HG03108 (cell line): ENCODE results near the gene IL16.
"Not testable (repeated sequence)": the region's sequence is repeated elsewhere in the genome, so short reads cannot be mapped to it uniquely, and the experiment has no call there.

ENCODE experiments used
- ATAC-seq: cut with Tn5 transposase; IDR thresholded peaks from one replicate; pipeline ENCODE4 v1.9.1; 2021; ENCODE audit warnings: moderate library complexity; ENCODE audit not compliant: unreplicated experiment

IL16 gene

DNA sequence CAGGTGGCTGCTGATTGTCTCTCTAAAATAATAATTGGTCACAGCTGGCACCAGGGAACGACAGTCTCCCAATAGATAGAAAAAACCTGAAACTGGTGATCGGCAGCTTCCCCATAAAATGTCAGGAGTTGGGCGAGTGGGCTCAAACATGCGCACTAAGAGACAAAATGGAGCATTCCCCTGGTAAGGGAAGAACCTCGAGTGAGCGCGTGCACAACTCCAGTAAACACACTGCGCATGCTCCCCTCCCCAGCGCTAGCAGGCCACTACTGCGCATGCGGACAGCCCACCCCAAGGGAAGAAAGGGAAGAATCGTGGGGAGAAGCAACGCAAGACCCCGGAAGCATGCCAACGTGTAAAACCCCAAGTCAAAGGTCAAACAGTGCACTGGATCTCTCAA lies 134.9 kb downstream of the IL16 start:
- ATAC-seq: no peak

DNA sequence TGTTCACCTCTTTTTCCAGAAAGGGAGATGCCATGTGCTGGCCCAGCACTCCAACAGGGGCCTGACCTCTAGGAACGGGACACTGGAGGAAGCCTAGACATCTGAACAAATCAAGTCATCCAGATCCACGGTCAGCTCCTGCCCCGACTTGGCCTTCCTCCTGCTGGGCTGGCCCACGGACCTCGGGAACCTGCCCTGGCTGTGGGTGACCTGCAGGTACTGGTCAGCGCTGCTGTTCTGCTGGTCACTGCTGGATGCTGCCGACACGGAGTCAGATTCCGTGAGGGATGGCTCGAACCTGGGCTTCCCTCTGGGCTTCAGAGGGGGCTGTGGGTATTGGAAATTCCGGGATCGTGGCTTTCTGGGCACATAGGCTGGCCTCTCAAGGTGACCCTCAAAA lies 135.6 kb downstream of the IL16 start:
- no peak for ATAC-seq

DNA sequence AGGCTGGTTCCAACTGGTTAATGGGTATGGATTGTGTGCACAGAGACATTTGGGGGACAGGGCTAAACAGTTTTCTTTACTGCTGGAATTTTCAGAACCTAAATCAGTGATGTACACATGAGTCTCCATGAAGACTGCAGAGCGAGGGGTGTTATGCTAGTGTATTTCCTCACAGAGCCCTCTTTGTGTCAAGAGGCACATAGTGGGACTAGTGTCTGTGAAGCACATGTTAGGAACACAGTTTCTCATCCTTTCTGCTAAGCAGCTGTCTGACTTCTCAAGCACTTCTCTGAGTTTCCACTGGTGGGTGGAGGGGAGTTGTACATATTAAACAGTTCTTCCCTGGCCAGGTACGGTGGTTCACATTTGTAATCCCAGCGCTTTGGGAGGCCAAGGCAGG lies 136.7 kb downstream of the IL16 start:
- no peak for ATAC-seq

DNA sequence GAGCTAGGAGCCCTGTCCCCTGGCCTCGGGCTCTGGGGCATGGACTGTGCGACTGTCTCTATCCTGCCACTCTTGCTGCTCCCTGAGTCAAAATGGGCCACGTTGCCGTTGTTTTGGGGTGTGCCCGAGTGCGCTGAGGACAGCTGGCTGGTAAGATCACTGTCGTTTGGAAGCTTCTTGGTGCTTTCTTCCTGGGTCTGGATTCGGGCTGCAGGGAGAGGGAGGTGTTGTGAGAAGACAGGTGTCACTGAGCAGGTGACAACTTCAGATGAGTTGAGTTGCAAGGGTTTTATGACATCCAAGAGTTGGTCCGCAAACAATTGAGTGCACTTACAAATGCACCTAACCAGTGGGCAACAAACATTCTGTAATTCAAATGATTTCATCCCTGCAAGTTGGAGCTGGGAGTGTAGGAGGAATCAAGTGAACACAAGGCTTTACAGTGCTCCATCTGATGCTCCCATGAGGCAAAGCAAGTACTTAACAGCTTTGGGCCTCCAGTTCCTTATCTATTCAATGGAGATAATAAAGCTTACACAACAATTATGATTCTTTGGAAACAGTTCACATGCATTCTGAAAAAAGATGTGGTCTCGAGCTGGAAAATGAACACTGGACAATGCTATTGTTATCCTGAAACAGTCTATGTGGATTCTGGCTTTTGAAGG lies 138.2 kb downstream of the IL16 start:
- ATAC-seq: no peak

DNA sequence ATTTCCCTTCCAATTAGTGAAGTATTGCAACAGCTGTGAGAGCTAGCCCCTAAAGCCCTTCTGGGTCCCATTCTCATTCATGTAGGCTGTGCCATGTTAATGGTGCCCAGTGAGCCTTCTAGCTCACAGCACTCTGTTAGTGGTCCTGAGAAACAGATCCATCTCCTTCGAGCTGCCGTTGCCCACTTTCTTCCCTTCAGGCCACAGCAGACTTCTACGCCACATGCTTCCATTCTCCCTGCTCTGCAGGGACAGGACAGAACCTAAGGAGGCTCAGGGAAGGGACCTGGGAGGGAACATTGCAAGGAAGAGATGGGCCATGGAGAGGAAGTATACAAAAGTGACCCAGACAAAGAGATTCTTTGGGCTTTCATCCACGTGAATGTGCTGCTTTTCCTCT lies 139.0 kb downstream of the IL16 start:
- no peak for ATAC-seq

DNA sequence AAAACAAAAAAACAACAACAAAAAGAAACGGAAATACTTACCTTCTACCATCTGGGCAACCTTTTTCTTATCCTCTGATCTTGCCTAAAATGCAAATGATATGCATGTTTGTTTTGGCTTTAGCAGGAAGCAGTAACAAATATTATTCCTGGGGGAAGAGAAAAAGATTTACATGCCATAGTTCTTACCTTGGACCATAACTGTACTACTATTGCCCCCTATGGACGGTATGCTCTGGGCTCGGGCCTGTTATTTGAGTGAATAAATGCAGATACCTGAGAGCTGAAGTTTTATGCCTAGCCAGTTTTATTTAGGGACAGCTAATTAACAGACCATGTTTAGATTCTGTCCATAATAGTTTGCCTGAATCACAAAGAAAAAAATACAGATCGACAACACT lies 139.9 kb downstream of the IL16 start:
- ATAC-seq: no peak

DNA sequence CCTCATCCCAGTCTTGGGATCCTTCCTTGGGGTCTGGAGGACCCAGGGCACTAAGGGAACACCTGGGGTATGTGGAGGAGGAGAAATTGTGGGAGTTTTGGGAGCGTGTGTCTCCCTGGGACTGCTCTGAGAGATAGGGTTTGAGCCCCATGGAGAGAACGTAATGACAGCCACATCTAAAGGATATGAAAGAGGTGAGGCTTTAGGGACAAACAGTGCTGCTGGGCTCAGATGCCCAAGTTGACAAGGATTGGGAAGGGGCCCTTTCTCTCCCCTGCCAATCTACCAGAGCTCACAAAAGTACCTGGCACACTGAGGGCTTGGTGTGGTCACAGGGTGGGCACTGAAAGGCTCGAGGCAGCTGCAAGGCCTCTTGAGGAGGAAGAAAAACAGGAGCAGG lies 140.6 kb downstream of the IL16 start:
- ATAC-seq: no peak

DNA sequence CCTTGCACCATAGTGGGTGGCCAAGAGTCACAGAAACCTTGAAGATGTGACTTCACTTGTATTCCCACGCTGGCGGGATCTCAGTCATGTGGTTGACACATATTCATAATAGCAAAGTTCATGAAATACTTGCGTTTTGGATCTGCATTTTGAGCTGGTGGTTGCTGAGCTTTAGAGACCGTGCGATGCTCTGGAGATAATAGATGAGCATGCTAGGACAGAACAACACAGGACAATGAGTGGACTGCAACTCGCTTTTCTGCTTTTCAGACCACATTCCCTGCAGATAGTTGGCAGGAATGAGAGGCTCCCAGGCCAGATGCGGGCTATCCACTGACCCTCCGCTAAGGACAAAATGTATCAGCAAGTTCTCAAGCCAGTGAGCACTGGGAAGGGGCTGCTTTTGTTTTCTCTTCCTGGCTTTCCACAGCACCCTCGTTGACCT lies 141.1 kb downstream of the IL16 start:
- ATAC-seq: no peak

DNA sequence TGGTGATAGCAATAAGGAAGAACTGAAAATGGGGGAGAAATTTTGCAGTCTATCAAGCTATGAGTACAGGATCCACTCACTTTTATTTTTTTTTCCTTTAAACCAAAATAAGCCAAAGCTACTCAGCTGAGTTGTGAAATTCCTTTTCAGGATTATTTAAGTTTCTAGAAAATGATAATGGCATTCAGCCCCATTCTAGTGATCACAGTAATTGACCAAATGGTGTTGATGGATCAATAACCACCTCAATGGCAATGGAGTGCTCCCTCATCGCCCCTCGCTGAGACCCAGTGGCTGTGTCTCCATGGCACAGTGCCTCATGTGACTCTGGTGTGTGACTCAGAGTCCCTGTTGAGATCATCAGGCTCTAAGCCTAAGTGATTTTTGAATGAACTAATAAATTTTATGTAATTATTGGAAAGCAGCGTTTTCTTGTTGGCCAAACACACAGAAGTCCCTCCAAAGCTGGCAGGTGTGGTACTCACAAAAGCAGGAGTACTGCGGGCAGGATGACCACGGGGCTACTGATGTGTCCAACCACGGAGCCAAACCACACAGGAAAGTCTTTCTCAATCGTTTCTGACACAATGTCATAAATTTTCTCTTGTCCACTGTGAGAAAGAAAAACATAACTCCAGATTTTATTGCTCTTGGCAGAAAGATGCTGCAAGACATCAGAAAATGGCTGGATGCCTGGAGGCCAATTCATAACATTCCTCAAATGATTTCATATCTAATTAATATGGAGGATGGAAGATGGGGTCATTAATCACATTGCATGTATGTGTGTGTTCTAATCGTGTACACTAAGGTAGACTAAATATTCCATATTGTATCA lies 141.7 kb downstream of the IL16 start:
- ATAC-seq: no peak

DNA sequence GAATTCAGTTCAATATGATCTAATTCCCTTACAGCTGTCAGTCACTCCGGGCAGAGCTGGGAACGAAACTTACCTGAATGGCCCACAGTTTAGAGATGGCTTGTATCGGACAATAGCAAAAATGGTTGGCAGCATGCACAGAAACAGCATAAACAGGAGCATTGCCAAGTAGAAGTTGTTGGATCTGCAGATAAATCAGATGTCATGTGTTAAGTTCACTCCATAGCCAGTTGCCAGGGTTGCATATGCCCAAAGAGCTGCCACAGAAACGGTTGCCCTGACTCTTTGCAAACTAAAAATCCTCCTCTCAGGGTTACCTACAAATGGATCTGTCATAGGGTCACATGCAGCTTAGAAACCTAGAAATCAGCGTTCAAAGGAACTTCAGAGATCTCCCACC lies 142.6 kb downstream of the IL16 start:
- no peak for ATAC-seq

DNA sequence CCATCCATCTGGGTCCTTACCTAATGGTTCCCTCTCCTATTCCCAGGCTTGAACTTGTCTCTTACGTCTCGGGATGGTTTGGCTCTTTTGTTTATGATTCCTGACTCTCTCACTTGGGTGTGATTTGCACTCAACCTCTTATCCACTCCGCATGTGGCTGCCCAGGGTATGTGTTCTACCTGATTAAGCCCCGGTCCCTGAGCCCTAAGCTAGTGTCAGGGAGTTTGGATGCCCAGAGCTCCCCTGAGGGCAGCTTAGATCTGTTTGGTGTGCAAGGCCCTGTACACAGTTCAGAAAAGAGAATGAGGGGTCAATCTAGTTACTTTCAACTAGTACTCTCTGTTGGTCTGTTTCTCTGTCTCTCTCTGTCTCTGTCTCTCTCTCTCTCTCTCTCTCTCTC lies 143.2 kb downstream of the IL16 start:
- no peak for ATAC-seq

DNA sequence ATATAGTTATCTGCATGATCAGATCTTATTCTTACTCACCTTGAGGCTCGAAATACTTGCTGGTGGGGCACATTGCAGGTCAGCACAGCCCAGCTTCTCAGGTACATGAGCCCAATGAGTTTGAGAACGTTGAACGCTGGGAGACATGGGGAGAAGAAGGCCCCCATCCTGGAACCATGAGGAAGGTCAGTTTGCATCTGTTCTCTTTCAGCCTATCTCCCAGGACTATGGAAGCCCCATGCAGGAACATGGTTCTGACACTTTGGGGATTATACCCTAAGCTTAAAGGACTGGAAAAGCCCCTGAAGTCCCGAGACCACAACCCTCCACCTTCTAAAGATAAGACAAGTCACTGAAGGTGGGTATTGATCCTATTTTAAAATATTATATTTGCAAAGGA lies 144.7 kb downstream of the IL16 start:
- no peak for ATAC-seq

DNA sequence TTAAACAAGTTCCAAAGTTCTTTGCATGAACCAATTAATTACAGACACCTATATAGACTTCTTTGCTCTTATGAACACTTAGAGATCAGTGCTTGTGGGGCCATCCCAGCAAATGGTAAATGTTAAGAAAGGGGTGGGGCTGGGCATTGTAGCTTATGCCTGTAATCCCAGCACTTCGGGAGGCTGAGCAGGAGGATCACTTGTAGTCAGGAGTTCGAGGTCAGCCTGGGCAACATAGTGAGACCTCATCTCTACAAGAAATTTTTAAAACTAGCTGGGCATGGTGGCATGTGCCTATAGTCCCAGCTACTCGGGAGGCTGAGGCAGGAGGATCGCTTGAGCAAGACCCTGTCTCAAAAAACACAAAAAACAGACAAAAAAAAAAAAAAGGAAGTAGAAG lies 146.7 kb downstream of the IL16 start:
- ATAC-seq: no peak

DNA sequence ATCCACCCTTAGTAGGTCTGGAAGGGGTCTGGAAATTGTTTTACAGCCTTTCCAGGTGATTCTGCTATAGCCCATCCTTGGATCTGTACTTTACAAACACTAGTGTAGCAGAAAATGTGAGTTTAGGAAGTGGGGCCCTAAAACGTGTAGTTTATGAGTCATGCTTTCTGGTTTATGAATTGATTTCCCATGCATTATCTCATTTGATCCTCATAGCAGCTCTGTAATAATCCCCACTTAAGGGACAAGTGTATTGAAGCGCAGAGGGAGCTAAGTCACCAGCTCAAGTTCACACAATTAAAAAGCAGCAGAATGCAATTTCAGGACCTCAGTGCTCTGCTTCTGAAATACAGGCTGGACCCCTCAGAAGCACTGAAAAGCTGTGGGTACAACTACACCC lies 149.9 kb downstream of the IL16 start:
- ATAC-seq: no peak

DNA sequence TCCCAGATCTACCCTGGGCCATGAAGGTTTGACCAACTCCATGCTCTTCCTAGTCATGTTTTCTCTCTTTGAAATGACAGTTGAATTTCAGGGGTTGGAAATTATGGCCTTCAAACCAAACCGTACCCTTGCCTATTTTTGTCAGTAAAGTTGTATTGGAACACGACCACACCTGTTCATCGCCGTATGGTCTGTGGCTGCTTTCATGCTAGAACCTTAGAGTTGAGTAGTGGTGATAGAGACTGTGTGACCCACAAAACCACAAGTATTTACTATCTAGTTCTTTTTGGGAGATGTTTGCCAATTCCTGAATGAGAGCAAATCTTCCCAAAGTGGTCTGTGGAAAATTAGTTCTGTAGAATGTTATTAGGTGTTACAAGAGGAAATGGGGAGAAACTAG lies 151.2 kb downstream of the IL16 start:
- no peak for ATAC-seq

DNA sequence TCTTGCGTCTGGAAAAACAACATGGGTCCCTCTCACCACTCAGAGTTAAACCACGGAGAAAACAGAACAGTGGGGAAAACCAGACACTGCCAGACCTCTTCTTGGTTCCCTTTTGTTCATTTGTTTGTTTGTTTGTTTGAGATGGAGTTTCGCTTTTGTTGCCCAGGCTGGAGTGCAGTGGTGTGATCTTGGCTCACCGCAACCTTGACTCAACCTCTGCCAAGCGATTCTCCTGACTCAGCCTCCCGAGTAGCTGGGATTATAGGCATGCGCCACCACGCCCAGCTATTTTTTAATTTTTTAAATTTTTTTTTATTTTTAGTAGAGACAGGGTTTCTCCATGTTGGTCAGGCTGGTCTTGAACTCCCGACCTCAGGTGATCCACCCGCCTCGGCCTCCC lies 152.0 kb downstream of the IL16 start:
- ATAC-seq: not testable (repeated sequence)

DNA sequence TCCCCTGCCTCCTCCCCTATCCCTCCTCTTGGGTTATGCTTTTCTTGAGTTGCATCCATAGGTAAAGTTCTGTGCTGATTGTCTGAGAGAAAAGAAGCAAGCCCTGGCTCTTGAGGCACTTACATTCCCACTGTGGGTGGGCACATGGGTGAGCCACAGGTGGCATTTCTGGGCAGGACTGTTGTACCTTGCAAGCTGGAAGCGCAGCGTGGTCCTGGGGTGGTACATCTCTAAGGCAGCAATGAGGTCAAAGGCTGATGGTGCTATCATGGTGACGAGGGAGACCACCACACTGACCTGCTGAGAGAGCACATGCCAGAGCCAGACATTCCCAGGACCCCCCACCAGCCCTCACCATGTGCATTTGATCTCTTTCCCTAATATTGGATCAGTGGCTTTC lies 152.6 kb downstream of the IL16 start:
- no peak for ATAC-seq

DNA sequence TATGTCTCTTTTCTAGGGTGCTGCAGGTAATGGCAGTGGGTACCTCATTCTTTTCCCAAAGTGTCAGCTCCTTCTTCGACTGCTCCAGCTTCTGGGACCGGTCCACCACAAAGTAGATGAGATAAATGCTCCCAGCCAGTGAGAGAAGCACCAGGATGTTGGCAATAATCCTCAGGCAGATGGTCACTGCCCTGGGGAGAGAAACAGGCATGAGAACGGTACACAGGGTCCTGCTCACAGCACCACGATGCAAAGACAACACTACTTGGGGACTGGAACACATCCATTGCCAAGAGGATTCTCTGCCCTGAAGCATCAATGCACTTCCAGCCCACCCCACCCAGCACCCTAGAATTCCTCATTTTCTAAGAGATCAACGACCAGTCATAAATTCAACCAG lies 155.0 kb downstream of the IL16 start:
- no peak for ATAC-seq

DNA sequence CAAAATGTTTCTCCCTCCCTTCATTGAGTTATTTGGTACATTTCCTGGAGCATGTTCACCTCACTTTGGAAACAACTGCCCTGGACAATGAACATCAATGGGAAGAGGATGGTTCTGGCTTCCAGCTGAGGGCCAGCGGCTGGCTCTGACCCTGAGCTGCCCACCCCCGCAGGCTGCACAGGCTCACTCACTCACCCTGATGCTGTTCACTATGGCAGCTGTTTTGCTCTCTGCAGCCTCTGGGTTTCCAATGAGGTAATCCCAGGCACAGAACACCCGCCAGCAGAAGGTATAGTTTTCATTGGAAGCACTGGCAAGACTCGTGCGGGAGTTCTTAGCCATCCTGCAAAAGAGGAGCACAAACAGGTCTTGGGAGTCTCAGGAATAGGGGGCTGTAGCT lies 159.6 kb downstream of the IL16 start:
- ATAC-seq: no peak

DNA sequence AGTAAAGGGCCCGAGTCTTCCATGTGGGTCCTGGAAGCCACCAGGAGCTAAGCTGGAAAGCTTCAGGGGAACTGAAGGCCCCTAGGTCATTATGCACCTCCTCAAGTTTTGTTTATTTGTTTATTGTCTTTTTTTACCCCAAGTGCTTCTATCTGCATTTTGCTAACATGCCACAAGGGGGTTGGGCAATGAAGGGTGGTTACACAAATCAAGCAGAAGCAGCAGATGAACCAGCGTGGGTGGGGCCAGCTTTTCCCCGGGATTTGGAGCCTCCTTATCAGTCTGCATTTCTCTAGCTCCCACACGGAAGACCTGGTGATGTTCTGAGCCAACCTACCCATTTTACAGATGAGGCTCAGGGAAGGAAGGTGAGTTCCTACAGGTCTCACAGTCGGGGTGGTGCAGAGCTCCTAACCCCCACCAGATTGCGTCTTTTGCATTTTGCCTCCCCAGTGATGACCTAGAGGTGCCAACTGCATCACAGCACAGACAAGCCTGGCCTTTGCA lies 160.6 kb downstream of the IL16 start:
- ATAC-seq: no peak

DNA sequence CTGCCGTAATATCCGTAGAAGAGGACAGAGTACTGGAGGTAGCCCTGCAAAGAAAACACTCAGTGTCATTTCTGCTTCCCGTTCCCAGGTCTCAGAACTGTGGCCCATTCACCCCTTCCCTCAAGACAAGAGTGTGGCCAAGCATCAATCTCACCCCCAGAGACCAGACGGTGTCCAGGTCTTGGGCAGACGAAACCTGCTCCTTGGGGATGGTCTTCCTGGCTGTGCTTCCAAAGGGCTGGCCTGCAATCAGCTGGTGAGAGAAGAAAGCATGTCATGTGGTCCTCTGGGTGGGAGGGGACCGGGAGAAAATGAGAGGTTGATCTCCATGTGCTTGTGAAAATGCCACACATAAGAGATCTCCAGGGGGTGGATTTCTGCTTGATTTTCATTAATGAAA lies 161.6 kb downstream of the IL16 start:
- no peak for ATAC-seq

DNA sequence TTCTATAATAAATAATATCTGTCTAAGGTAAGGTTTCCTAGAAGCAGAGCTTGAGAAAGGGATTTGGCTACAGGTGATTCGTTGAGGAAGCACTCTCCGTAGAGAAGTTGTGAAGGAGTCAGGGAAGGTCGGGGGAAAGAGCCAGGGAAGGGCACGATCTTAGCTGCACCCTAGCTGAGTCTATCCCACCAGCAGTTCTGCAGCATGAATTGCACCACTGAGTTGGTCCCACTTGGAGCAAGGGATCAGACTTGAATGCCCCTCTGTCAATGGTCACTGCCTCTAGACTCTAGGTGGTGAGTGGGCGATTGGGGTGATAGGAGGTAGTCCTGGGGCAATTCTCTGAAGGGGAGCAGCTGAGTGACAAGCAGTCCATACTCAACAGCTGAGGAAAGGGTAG lies 163.8 kb downstream of the IL16 start:
- no peak for ATAC-seq
